PC-9 (cell line): ENCODE measurements around the gene SYT8. TPM values are rescaled to one million over a fixed set of nuclear protein-coding genes. Genes with fewer than 3 reads are reported as not detected.
A peak's percentile ranks its signal among the peaks of the same experiment; 100 is the strongest.

Experiments
- BruUV-seq: library from RNA; stranded (reverse); fragments of 400-500 nt; replicated peaks from 2 replicates; lab custom pipeline; 2021; lab: Mats Ljungman, UMichigan
- CTCF ChIA-PET: fragments of 300-600 bp; sonication (Branson Sonifier 250); formaldehyde crosslinking; loops from one replicate; lab custom pipeline; 2022; ENCODE audit warnings: antibody characterized with exemption; lab: Charles Lee
- POLR2A ChIA-PET: fragments of 300-600 bp; sonication (Branson Sonifier 250); formaldehyde crosslinking; loops from one replicate; lab custom pipeline; 2022; ENCODE audit warnings: antibody characterized with exemption; ENCODE audit not compliant: unreplicated experiment; lab: Charles Lee
- DNase-seq, 2 experiments: peaks; one replicate each; pipeline versions ENCODE4 v3.0.0 to v3.0.0-alpha.2; 2015 to 2022; ENCODE audit warnings: mixed read lengths in 1 of 2
- H2AFZ ChIP-seq: fragments of 200-600 bp; sonication (generic); 2 replicates; pipeline ENCODE4 v1.8.1; 2017; ENCODE audit warnings: antibody characterized with exemption
- H3F3A ChIP-seq: fragments of 200-600 bp; sonication (generic); 2 replicates; pipeline ENCODE4 v1.8.1; 2017; ENCODE audit warnings: antibody characterized with exemption, mild to moderate bottlenecking, low read depth; ENCODE audit not compliant: insufficient read depth
- H3K27ac ChIP-seq: fragments of 200-600 bp; sonication (generic); 2 replicates; pipeline ENCODE4 v1.6.1; 2016; ENCODE audit warnings: mixed run types
- H3K27me3 ChIP-seq: fragments of 200-600 bp; sonication (generic); 2 replicates; pipeline ENCODE4 v1.6.1; 2016; ENCODE audit warnings: low read depth, mixed run types; ENCODE audit not compliant: insufficient read depth
- H3K36me3 ChIP-seq: fragments of 200-600 bp; sonication (generic); 2 replicates; pipeline ENCODE4 v1.6.1; 2016; ENCODE audit warnings: low read depth, mixed run types
- H3K4me1 ChIP-seq: fragments of 200-600 bp; sonication (generic); replicated peaks from 2 replicates; pipeline ENCODE4 v1.6.1; 2016; ENCODE audit warnings: mixed run types; ENCODE audit not compliant: insufficient read depth
- H3K4me2 ChIP-seq: fragments of 200-600 bp; sonication (generic); 2 replicates; pipeline ENCODE4 v1.6.1; 2017; ENCODE audit warnings: mixed run types
- H3K4me3 ChIP-seq: fragments of 200-600 bp; sonication (generic); 2 replicates; pipeline ENCODE4 v1.6.1; 2016; ENCODE audit warnings: mixed run types
- H3K79me2 ChIP-seq: fragments of 200-600 bp; sonication (generic); 2 replicates; pipeline ENCODE4 v1.6.1; 2017; ENCODE audit warnings: low read depth, mixed run types
- H3K9me2 ChIP-seq: fragments of 200-600 bp; sonication (generic); 2 replicates; pipeline ENCODE4 v1.8.1; 2017; ENCODE audit warnings: mild to moderate bottlenecking; ENCODE audit not compliant: insufficient read depth
- H3K9me3 ChIP-seq: fragments of 200-600 bp; sonication (generic); 2 replicates; pipeline ENCODE4 v1.8.1; 2016; ENCODE audit warnings: low read depth; ENCODE audit not compliant: insufficient read depth
- H4K20me1 ChIP-seq: fragments of 200-600 bp; sonication (generic); 2 replicates; pipeline ENCODE4 v1.8.1; 2017; ENCODE audit not compliant: insufficient read depth
- EZH2 ChIP-seq: fragments of 200-600 bp; sonication (generic); IDR thresholded peaks from 2 replicates; pipeline ENCODE4 v1.8.0; 2017; ENCODE audit warnings: antibody characterized with exemption, low read depth
- intact Hi-C: fragments of 100-400 bp; cut with micrococcal nuclease; formaldehyde crosslinking; loops from one replicate; pipeline ENCODE4 v1.10.0; 2022; ENCODE audit not compliant: unreplicated experiment
- total RNA-seq: library from RNA; stranded (reverse); gene quantifications from 2 replicates; pipeline ENCODE4 v1.2.3, GENCODE V29; 2021
- TF ChIP-seq, protein P1 (sequence below): fragments of 200-600 bp; sonication (generic); conservative IDR thresholded peaks from 2 replicates; pipeline ENCODE4 v1.6.1; 2017; ENCODE audit warnings: mixed run types, antibody characterized with exemption, mild to moderate bottlenecking, moderate library complexity

SYT8 gene
- total RNA-seq, 1 experiment from 2014 or later: 8.9 TPM

DNA sequence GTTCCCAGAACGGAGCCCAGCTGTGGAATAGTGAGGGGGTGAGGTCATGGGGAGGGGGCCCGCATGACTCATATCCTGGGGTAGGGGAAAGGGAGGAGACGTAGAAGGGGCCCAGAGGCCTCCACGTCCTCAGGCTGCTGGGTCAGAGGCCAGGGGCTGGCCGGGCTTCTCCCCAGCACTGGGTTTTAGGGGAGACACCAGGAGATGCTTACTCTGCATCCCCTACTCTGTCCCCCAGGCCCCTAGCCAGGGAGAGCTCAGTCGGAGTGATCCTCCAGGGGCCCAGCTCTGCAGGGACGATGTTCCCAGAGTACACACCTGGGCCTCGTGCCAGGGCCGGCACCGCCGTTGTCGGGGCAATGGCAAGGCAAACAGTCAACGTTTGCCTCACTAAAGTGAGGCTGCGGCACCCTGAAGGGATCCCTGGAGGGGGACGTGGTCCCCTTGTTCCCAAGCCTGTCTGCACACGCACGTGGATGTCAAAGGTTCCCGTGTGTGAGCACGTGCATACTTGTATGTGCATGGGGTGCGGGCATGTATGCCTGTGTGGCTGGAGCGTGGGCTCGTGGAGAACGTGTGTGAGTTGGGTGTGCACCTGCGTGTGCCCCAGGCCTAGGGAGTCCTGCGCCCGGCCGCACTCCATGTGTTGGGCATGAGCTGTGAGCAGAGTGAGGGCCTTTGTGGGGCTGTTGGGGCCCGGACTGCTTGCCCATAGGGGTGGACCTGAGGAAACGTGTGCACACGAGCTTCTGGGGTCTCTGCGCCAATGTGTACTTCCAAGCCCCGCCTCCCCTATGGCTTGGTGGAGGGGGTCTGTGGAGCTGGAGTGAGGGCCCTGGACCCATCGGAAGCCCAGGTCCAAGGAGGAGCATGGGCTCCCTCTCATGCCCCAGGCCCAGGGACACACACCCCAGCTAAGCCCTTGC is 42.7 kb downstream of the SYT8 start:
- BruUV-seq: no TSS peak
- no peaks in the 10 kb centered on the region for H3K9me3 ChIP-seq
- no peak overlapping the region for H3K27ac ChIP-seq
- H3K36me3 ChIP-seq: no peaks in the 10 kb centered on the region
- POLR2A ChIA-PET: no interaction called here
- H3K4me3 ChIP-seq: no peak overlapping the region
- H3F3A ChIP-seq: no peaks in the 10 kb centered on the region
- intact Hi-C loops: loop anchor here (5.0 kb wide), 1 partner anchor 185 kb away; no protein-coding TSS in a partner anchor
- no peak overlapping the region for H2AFZ ChIP-seq
- peak in 1 of 2 experiments; percentile 32 for DNase-seq
- H3K4me2 ChIP-seq: no peak overlapping the region
- CTCF ChIA-PET: no interaction called here
- no peaks in the 10 kb centered on the region for H3K4me1 ChIP-seq
- no peaks in the 10 kb centered on the region for H3K27me3 ChIP-seq
- no peaks in the 10 kb centered on the region for H3K79me2 ChIP-seq
- no peaks in the 10 kb centered on the region for H4K20me1 ChIP-seq
- H3K9me2 ChIP-seq: no peaks in the 10 kb centered on the region
- TF ChIP-seq, protein P1, sequence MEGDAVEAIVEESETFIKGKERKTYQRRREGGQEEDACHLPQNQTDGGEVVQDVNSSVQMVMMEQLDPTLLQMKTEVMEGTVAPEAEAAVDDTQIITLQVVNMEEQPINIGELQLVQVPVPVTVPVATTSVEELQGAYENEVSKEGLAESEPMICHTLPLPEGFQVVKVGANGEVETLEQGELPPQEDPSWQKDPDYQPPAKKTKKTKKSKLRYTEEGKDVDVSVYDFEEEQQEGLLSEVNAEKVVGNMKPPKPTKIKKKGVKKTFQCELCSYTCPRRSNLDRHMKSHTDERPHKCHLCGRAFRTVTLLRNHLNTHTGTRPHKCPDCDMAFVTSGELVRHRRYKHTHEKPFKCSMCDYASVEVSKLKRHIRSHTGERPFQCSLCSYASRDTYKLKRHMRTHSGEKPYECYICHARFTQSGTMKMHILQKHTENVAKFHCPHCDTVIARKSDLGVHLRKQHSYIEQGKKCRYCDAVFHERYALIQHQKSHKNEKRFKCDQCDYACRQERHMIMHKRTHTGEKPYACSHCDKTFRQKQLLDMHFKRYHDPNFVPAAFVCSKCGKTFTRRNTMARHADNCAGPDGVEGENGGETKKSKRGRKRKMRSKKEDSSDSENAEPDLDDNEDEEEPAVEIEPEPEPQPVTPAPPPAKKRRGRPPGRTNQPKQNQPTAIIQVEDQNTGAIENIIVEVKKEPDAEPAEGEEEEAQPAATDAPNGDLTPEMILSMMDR: no peak
- TF ChIP-seq EZH2: no peak

DNA sequence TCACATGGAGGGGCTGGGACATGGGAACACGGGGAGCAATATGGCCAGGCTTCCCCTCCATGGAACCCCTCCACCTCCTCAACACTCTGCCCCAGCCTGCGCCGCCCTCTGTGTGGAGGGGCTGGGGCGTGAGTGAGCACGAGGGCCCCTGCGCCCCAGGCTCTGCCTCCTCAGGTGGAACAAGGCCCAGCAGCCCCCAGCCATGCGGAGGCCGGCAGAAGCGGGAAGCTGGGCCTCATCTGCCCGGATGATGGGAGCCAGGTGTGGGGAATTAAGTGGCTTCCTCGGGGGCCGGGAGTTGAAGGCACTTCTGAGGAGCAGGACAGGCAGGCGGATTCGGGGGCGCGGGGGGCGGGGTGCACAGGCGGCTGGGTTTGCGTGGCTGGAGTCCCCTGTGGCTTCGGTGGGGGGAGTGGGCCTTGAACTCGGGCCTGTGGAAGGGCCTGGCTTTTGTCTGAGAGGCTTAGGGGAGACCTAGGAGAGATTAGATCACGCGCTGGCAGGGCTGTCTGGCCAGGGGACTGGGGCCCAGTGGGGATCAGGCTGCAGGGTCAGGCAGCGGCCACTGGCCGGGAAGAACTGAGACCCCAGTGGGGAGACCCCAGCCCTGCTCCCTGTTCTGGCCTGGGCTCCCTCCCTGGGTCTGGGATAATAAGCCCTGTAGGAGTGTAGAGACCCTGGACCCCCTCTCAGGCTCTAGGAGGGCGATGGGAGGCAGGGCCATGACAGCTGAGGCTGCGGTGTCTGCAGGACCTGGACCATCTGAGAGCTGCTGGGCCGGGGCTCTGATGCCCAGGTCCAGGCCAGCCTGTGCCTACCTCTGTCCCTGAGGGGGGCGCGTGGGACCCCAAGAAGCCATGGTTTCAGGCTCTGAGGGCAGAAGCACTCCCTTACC is 43.6 kb downstream of the SYT8 start:
- Histone ChIP-seq H4K20me1 (no peaks in the 10 kb centered on the region), H3K27ac (no peak overlapping the region), H3K4me2 (no peak overlapping the region), H3K79me2 (no peaks in the 10 kb centered on the region), H3K4me3 (no peak overlapping the region), H3K9me2 (no peaks in the 10 kb centered on the region), H3K9me3 (no peaks in the 10 kb centered on the region), H3K36me3 (no peaks in the 10 kb centered on the region), H2AFZ (no peak overlapping the region), H3F3A (no peaks in the 10 kb centered on the region), H3K27me3 (no peaks in the 10 kb centered on the region), H3K4me1 (no peaks in the 10 kb centered on the region)
- ChIA-PET POLR2A (no interaction called here), CTCF (interaction anchor here (0.6 kb wide), 1 partner anchor 39 kb away, joined by 11 read pairs; no protein-coding TSS in a partner anchor)
- no TSS peak for BruUV-seq
- TF ChIP-seq, protein P1: no peak
- intact Hi-C loops: loop anchor here (5.0 kb wide), 1 partner anchor 186 kb away; no protein-coding TSS in a partner anchor
- no peak for DNase-seq

DNA sequence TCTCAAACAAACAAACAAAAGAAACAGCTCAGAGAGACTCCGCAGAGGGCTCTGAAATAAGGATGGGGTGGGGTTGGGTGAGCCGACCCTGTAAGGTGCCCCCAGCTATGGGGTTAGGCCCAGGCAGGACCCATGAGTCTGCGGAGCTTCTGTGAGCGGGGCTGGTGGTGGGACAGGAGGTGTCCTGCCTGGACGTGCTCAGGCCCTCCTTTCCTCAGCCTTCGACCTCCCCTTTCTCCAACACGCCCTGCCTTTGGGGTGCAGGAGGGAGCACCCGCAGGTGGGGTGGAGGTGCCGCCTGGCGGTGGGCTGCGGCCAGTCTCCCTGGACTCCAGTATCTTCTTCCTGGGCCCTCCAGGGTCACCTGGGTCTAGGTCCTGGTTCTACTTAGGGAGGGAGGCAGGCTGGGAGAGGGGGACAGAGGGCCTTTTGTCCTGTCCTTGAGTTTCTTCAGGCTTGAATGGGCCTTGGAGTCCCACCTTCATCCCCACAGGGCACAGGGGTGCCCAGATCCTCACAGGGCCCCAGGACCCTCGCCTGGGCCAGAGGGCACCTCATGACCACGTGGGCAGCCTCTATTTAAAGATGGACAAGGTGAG is 44.7 kb downstream of the SYT8 start:
- no peak overlapping the region for H3K4me2 ChIP-seq
- H3K27me3 ChIP-seq: no peaks in the 10 kb centered on the region
- CTCF ChIA-PET: no interaction called here
- no peaks in the 10 kb centered on the region for H3K79me2 ChIP-seq
- H2AFZ ChIP-seq: no peak overlapping the region
- H3K4me1 ChIP-seq: no peaks in the 10 kb centered on the region
- no peaks in the 10 kb centered on the region for H3F3A ChIP-seq
- no peaks in the 10 kb centered on the region for H4K20me1 ChIP-seq
- no peaks in the 10 kb centered on the region for H3K36me3 ChIP-seq
- no peaks in the 10 kb centered on the region for H3K9me3 ChIP-seq
- intact Hi-C loops: loop anchor here (5.0 kb wide), 1 partner anchor 187 kb away; no protein-coding TSS in a partner anchor
- H3K4me3 ChIP-seq: no peak overlapping the region
- H3K9me2 ChIP-seq: no peaks in the 10 kb centered on the region
- DNase-seq: no peak
- no TSS peak for BruUV-seq
- POLR2A ChIA-PET: no interaction called here
- TF ChIP-seq EZH2: no peak
- TF ChIP-seq, protein P1: no peak
- no peak overlapping the region for H3K27ac ChIP-seq
